ENCODE data around the gene SEMA3C.

Gene SEMA3C

GRCh38 chr7:80699721-80700256, 219.1 kb downstream of the SEMA3C start:
- Mint-ChIP-seq H3K9me3 (no peaks in the 10 kb centered on the region), H3K4me1 (ENCODE audit: low read depth) (no peaks in the 10 kb centered on the region), H3K27ac (no peak overlapping the region), H3K27me3 (no peaks in the 10 kb centered on the region), H3K36me3 (ENCODE audit: low read depth) (no peaks in the 10 kb centered on the region), H3K4me3 (no peak overlapping the region)
- no peak for DNase-seq

GRCh38 chr7:80699045-80699638, 219.7 kb downstream of the SEMA3C start:
- H3K36me3 Mint-ChIP-seq (ENCODE audit: low read depth): no peaks in the 10 kb centered on the region
- no peak overlapping the region for H3K27ac Mint-ChIP-seq
- H3K27me3 Mint-ChIP-seq: no peaks in the 10 kb centered on the region
- no peak overlapping the region for H3K4me3 Mint-ChIP-seq
- H3K4me1 Mint-ChIP-seq (ENCODE audit: low read depth): no peaks in the 10 kb centered on the region
- DNase-seq: no peak
- H3K9me3 Mint-ChIP-seq: peaks cover 1% of the 10 kb centered on the region
